Left cardiac atrium (tissue), 4 donors: ENCODE results near the gene SNX3. TPM values are rescaled to one million over a fixed set of nuclear protein-coding genes. Genes with fewer than 3 reads are reported as not detected.

Source experiments
- ATAC-seq, 2 donors: fragments of 200-7000 bp; cut with Tn5 transposase; one replicate each; pipeline ENCODE4 v1.9.1; 2020; ENCODE audit warnings: mild to moderate bottlenecking in 2 of 2, moderate library complexity in 2 of 2
- DNase-seq: peaks from one replicate; pipeline ENCODE4 v3.0.0-alpha.2; 2020
- intact Hi-C, 2 donors: fragments of 100-400 bp; cut with DNase I; formaldehyde crosslinking; loops; one replicate each; pipeline versions ENCODE4 v1.14.1 to v1.15.1; 2022 to 2023
- total RNA-seq, 2 donors: library from RNA; stranded (reverse); fragmentation: NEBNext Ultra II Directional; extraction: Animal tissue kit (Norgen Biotek cat#: 25700); gene quantifications; one replicate each; pipeline ENCODE4 v1.2.1, GENCODE V29; 2021
- donor health status: DM: no; HTN: yes; CAD: no.
- donor health status: DM: no; HTN: yes; CAD: no; lungs with severe emphysema.
- donor health status: DM: yes; HTN: yes; CAD: no.
- donor health status: Dilated cardiomyopathy.

SNX3 gene
- total RNA-seq, 2 donors from 2014 or later, result 209 to 255 TPM

GRCh38 chr6:108164815-108165706 lies 95.8 kb downstream of the SNX3 start:
- ATAC-seq, result no peak
- no peak for DNase-seq
- intact Hi-C loops, result no loop called here

DNA sequence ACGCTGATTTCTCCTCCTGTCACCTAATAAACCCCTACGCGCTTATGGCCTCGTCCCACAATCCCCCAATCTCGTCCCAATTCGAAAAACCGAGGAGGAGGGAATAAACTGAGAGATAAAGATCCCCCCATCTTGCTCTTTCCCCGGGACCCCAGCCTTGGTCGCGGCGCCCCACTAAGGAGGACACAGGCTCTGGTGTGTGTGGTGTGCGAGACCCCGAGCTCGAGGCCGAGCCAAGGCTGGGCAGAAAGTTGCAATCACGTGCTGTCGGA lies 96.4 kb downstream of the SNX3 start:
- DNase-seq (no peak), ATAC-seq (no peak)
- intact Hi-C loops, result no loop called here

DNA sequence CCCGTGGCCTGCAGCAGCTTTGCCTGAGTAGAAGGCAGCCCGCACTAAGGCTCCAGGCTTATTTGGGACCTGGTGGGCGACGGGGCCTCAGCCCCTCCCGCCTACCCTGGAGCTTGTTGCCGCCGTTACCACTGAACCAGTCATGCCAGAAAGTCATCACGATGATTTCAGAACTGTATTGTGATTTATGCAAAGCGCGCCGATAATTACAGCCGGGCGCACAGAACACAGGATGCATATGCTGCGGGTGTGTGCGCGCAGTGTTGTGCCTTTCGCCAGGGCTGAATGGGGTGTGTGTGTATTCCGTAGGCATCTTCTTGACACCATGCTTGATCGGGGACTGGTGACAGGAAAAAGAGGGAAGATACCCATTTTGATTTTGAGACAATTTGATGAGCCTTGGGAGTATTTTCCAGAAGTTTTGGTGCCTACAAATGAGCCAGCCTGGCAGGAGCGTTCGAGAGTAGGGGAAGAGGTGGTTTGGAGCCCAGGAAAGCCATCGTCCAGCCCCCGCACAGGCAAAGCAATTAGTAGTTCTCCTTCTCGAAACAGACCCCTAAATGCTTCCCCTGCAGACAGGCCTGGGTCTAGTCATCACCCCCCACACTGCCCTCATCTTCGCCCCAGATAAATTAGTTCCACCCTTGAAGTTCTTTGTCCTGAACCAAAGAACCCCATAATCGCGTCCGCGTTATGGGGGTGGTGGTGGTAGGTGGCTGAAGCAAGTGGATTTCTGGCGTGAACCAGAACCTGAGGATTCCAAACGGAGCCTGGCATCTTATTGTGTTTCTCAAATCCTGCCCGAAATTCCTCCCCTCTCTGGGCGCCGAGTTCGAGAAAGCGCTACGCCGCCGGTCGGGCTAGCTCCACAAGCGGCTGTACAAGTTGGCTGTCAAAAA lies 96.9 kb downstream of the SNX3 start:
- no peak for ATAC-seq
- no peak for DNase-seq
- intact Hi-C loops, result no loop called here

DNA sequence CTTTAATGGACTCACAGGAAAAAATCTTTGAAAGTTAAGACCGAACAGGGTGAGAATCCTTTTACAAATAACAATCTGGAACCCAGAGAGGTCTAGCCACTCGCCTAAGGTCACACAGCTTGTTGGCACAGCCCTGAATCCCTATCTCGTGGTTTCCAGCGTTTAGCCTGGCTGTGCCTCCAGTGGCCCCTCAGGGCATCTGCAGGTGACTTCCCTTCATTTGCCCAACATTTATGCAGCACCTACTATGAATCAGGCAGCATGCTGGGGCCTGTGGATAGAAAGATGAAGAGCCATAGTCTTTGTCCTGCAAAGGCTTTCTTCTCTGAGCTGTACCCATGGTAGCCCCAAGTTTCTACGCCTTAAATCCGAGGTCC lies 97.6 kb downstream of the SNX3 start:
- no peak for ATAC-seq
- no peak for DNase-seq
- intact Hi-C loops, result no loop called here

DNA sequence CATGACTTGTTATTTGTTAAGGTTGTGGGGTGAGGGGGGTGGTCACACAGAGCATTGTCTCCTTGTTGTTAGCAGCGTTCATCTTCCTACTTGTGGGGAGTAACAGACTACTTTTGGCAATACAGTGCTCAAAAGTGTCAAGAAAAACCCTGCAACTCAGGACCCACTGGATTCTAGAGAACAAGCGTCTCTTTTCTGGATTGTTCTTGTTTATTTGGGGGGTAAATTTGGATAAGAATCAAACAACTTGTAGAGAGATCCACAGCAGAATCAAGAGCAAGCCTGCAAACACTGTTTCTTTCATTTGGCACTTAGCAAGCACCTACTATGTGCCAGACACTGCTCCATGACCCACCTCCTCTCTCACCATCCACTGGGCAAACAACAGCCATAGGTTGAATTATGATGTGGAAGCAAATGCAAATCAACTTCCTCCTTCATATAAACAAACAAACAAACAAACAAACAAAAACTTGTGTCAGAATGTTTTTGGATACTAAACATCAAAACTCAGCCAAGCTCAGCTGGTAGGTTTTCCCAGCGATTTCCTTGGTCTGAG lies 99.0 kb downstream of the SNX3 start:
- intact Hi-C loops, result no loop called here
- DNase-seq (no peak), ATAC-seq (no peak)

Other genes with a start within 250 kb of the SNX3 start
- gene OSTM1, start 186.3 kb downstream of the SNX3 start, total RNA-seq, result 10 to 100 TPM; 47.6 to 57.9 TPM
- not detected for gene NR2E1, start 95.0 kb downstream of the SNX3 start, total RNA-seq
- gene AFG1L, start 34.0 kb upstream of the SNX3 start, total RNA-seq, result 10 to 100 TPM; 10.2 to 10.9 TPM